B cell (primary cell): ENCODE measurements around the gene SMIM35. TPM values are rescaled to one million over a fixed set of nuclear protein-coding genes. Genes with fewer than 3 reads are reported as not detected.

Experiments
- ATAC-seq: fragments of 200-7000 bp; cut with Tn5 transposase; one replicate; pipeline ENCODE4 v1.10.0; 2021; ENCODE audit warnings: low read depth, mild to moderate bottlenecking, moderate number of reproducible peaks, moderate library complexity
- CTCF ChIA-PET: fragments of 350-600 bp; sonication (Branson Sonifier 250); formaldehyde crosslinking; loops from one replicate; lab custom pipeline; 2021; ENCODE audit warnings: antibody characterized with exemption, inconsistent platforms; lab: Charles Lee
- POLR2A ChIA-PET: fragments of 350-600 bp; sonication (Branson Sonifier 250); formaldehyde crosslinking; loops from one replicate; lab custom pipeline; 2021; ENCODE audit warnings: antibody characterized with exemption; lab: Charles Lee
- DNase-seq: peaks from one replicate; pipeline ENCODE4 v3.0.0; 2013
- H2AFZ ChIP-seq: 2 replicates; pipeline ENCODE4 v1.6.1; 2012; ENCODE audit warnings: mild to moderate bottlenecking, low read depth, low read length; ENCODE audit not compliant: insufficient read depth, poor library complexity, severe bottlenecking
- H3K27ac ChIP-seq, 2 donors: 1 replicate in 1 of 2; 2 replicates in 1 of 2; pipeline ENCODE4 v1.5.1; 2012 to 2013; ENCODE audit warnings: low read length in 2 of 2, mild to moderate bottlenecking in 2 of 2, moderate library complexity in 1 of 2
- H3K27me3 ChIP-seq, 4 experiments: fragments of 200-600 bp in 1 of 4; sonication (generic) in 1 of 4; replicated peaks in 1 of 4; 1 replicate in 2 of 4; 2 replicates in 2 of 4; pipeline versions ENCODE4 v1.6.1 to v1.7.0; 2013 to 2016; ENCODE audit warnings: low read length in 3 of 4, mild to moderate bottlenecking in 2 of 4, mixed read lengths in 1 of 4, moderate library complexity in 1 of 4; ENCODE audit not compliant: insufficient read depth in 4 of 4, control insufficient read depth in 3 of 4; ENCODE audit errors: control extremely low read depth in 1 of 4
- H3K36me3 ChIP-seq, 2 experiments: replicated peaks in 1 of 2; 1 replicate in 1 of 2; 2 replicates in 1 of 2; pipeline versions ENCODE4 v1.6.1 to v1.7.1; 2013; ENCODE audit warnings: low read length in 1 of 2; ENCODE audit not compliant: insufficient read depth in 2 of 2, control insufficient read depth in 1 of 2; ENCODE audit errors: control extremely low read depth in 1 of 2, extremely low read depth in 1 of 2
- H3K4me1 ChIP-seq, 2 donors: fragments of 200-600 bp in 1 of 2; sonication (generic) in 1 of 2; 1 replicate in 1 of 2; 2 replicates in 1 of 2; pipeline versions ENCODE4 v1.5.1 to v1.6.1; 2013 to 2017; ENCODE audit warnings: low read length in 2 of 2; ENCODE audit not compliant: control insufficient read depth in 2 of 2, insufficient read depth in 2 of 2
- H3K4me2 ChIP-seq: replicated peaks from 2 replicates; pipeline ENCODE3; 2012; ENCODE audit warnings: mild to moderate bottlenecking, low read depth, low read length; ENCODE audit not compliant: poor library complexity, severe bottlenecking
- H3K4me3 ChIP-seq, 5 experiments: fragments of 200-600 bp in 1 of 5; sonication (generic) in 1 of 5; 1 replicate in 3 of 5; 2 replicates in 2 of 5; pipeline versions ENCODE4 v1.5.1 to v1.7.0; 2011 to 2016; ENCODE audit warnings: low read length in 4 of 5, mild to moderate bottlenecking in 4 of 5, low read depth in 2 of 5, control low read depth in 1 of 5, moderate library complexity in 1 of 5; ENCODE audit not compliant: insufficient read depth in 1 of 5; ENCODE audit errors: control extremely low read depth in 1 of 5, extremely low read depth in 1 of 5
- H3K79me2 ChIP-seq: fragments of 200-600 bp; sonication (generic); one replicate; pipeline ENCODE4 v1.6.0; 2016; ENCODE audit warnings: low read length; ENCODE audit not compliant: control insufficient read depth, insufficient read depth
- H3K9ac ChIP-seq: fragments of 200-600 bp; sonication (generic); 2 replicates; pipeline ENCODE4 v1.6.1; 2017; ENCODE audit warnings: mild to moderate bottlenecking, low read length, moderate library complexity
- H3K9me3 ChIP-seq, 3 donors: one replicate each; pipeline versions ENCODE4 v1.6.1 to v1.7.1; 2013; ENCODE audit warnings: low read length in 2 of 3; ENCODE audit not compliant: control insufficient read depth in 2 of 3, insufficient read depth in 1 of 3; ENCODE audit errors: control extremely low read depth in 1 of 3
- H4K20me1 ChIP-seq: 2 replicates; pipeline ENCODE4 v1.6.0; 2012; ENCODE audit warnings: mild to moderate bottlenecking, low read length; ENCODE audit not compliant: insufficient read depth, control insufficient read depth, poor library complexity, severe bottlenecking
- H3K27ac Mint-ChIP-seq: one replicate; pipeline ENCODE4 v1.8.0; 2021; ENCODE audit warnings: mixed read lengths
- H3K27me3 Mint-ChIP-seq: one replicate; pipeline ENCODE4 v1.8.0; 2021; ENCODE audit warnings: mixed read lengths
- H3K4me1 Mint-ChIP-seq: one replicate; pipeline ENCODE4 v1.8.0; 2021; ENCODE audit warnings: mixed read lengths
- H3K4me3 Mint-ChIP-seq: one replicate; pipeline ENCODE4 v1.8.0; 2021; ENCODE audit warnings: mixed read lengths
- H3K9me3 Mint-ChIP-seq: one replicate; pipeline ENCODE4 v1.8.0; 2022; ENCODE audit warnings: mixed read lengths; ENCODE audit not compliant: insufficient read depth
- EZH2 ChIP-seq: IDR thresholded peaks from 2 replicates; pipeline ENCODE4 v1.6.1; 2012; ENCODE audit warnings: borderline replicate concordance, low read depth, mild to moderate bottlenecking, moderate library complexity, low read length; ENCODE audit not compliant: insufficient read depth, poor library complexity, severe bottlenecking
- WGBS: methylation state at CpG from one replicate; pipeline ENCODE4 v1.1.5; 2013; ENCODE audit warnings: missing lambda C conversion rate; ENCODE audit not compliant: insufficient coverage; 5-methylcytosine and 5-hydroxymethylcytosine counted together
- intact Hi-C: fragments of 100-400 bp; cut with micrococcal nuclease; formaldehyde crosslinking; loops from one replicate; pipeline ENCODE4 v1.10.0; 2022
- polyA plus RNA-seq: library from polyadenylated mRNA; depleted of rRNA; stranded (reverse); fragments of >200 nt; gene quantifications from 2 replicates; pipeline ENCODE4 v1.2.3, GENCODE V29; 2012
- total RNA-seq, 2 donors: library from RNA; stranded (reverse); fragments of 120-200 nt in 1 of 2; gene quantifications; 1 replicate in 1 of 2; 2 replicates in 1 of 2; pipeline versions ENCODE4 v1.2.3 to v1.2.4, GENCODE V29; 2013 to 2022
- TF ChIP-seq, protein P1 (sequence below): fragments of 200-600 bp; IDR thresholded peaks from one replicate; pipeline ENCODE4 v1.8.0; 2022; ENCODE audit warnings: antibody characterized with exemption, mild to moderate bottlenecking

SMIM35 gene
- total and polyA plus RNA-seq, 2 donors (not counting 1 experiment from before 2014, with no cell fraction given): 1.3 to 4.5 TPM

DNA sequence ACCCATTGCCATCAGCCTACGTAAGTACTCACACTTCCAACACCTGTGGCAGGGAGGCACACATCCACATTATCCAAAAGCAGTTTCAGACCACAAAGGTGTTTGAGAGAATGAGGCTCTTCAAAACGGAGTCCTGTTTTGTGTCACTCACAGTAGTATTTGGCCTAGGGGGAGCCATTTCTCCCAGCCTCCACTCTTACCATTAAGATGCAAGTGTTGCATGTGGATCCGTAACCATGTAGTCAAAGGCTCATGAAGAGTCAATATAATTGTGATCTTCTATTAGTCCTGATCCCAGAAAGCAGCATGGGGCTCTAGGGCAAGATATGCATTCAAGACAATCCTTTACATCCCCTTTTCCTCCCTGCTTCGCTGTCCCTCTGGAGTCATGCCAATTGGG is 59.1 kb downstream of the SMIM35 start:
- H3K4me1 Mint-ChIP-seq: peaks cover 19% of the 10 kb centered on the region
- intact Hi-C loops: no loop called here
- CTCF ChIA-PET: interaction anchor here (0.6 to 1.2 kb wide), 3 partner anchors 12 to 25 kb away, joined by 3 to 4 read pairs (median 3); no protein-coding TSS in a partner anchor
- Histone ChIP-seq H3K4me2 (no peak overlapping the region), H4K20me1 (no peaks in the 10 kb centered on the region), H3K4me1 (peaks cover 0 to 8% of the 10 kb centered on the region in 2 donors), H3K36me3 (no peaks in the 10 kb centered on the region), H3K27me3 (no peaks in the 10 kb centered on the region), H3K27ac (no peak overlapping the region), H3K9ac (no peak overlapping the region), H3K9me3 (no peaks in the 10 kb centered on the region), H3K4me3 (no peak overlapping the region), H2AFZ (no peak overlapping the region), H3K79me2 (no peaks in the 10 kb centered on the region)
- DNase-seq: no peak
- no CpG with 5 or more reads among the region's 4 CpGs for WGBS
- POLR2A ChIA-PET: interaction anchor here (1.3 kb wide), 1 partner anchor 17 kb away, joined by 8 read pairs; no protein-coding TSS in a partner anchor
- H3K27ac Mint-ChIP-seq: no peak overlapping the region
- no peak for TF ChIP-seq EZH2
- TF ChIP-seq, protein P1, sequence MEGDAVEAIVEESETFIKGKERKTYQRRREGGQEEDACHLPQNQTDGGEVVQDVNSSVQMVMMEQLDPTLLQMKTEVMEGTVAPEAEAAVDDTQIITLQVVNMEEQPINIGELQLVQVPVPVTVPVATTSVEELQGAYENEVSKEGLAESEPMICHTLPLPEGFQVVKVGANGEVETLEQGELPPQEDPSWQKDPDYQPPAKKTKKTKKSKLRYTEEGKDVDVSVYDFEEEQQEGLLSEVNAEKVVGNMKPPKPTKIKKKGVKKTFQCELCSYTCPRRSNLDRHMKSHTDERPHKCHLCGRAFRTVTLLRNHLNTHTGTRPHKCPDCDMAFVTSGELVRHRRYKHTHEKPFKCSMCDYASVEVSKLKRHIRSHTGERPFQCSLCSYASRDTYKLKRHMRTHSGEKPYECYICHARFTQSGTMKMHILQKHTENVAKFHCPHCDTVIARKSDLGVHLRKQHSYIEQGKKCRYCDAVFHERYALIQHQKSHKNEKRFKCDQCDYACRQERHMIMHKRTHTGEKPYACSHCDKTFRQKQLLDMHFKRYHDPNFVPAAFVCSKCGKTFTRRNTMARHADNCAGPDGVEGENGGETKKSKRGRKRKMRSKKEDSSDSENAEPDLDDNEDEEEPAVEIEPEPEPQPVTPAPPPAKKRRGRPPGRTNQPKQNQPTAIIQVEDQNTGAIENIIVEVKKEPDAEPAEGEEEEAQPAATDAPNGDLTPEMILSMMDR: no peak
- no peak overlapping the region for H3K4me3 Mint-ChIP-seq
- no peak for ATAC-seq
- H3K9me3 Mint-ChIP-seq: peaks cover 5% of the 10 kb centered on the region
- H3K27me3 Mint-ChIP-seq: no peaks in the 10 kb centered on the region

DNA sequence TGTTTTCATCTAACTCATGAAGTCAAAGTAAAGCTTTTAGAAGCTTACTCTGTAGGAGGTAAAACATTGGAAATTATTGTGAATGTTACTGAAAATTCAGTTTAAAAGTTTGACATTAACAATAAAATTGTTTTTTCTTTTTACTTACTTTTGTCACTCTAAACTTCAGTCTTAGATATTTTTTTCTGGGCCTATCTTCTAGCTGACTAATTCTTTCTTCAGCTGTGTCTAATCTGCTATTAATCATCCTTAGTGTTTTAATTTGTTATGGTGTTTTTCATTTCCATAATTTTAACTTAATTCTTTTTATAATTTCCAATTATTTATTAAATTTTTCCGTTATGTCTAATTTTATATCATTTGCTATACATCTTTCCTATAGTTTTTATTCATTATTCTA is 65.6 kb downstream of the SMIM35 start:
- Histone ChIP-seq H3K79me2 (no peaks in the 10 kb centered on the region), H3K9me3 (peaks cover 4 to 28% (median 23%) of the 10 kb centered on the region in 3 donors), H3K27ac (no peak overlapping the region), H3K27me3 (no peaks in the 10 kb centered on the region), H3K4me3 (no peak overlapping the region), H2AFZ (no peak overlapping the region), H3K9ac (no peak overlapping the region), H3K4me2 (no peak overlapping the region), H3K4me1 (peaks cover 12 to 18% of the 10 kb centered on the region in 2 donors), H4K20me1 (no peaks in the 10 kb centered on the region), H3K36me3 (no peaks in the 10 kb centered on the region)
- no CpG with 5 or more reads among the region's 1 CpG for WGBS
- peaks cover 22% of the 10 kb centered on the region for H3K4me1 Mint-ChIP-seq
- ATAC-seq: no peak
- no peak overlapping the region for H3K4me3 Mint-ChIP-seq
- intact Hi-C loops: no loop called here
- H3K27me3 Mint-ChIP-seq: no peaks in the 10 kb centered on the region
- no peak for DNase-seq
- no peak overlapping the region for H3K27ac Mint-ChIP-seq
- H3K9me3 Mint-ChIP-seq: peaks cover 22% of the 10 kb centered on the region
- POLR2A ChIA-PET: interaction anchor here (0.8 kb wide), 1 partner anchor 9 kb away, joined by 8 read pairs; no protein-coding TSS in a partner anchor
- no peak for TF ChIP-seq EZH2
- TF ChIP-seq, protein P1: no peak
- CTCF ChIA-PET: interaction anchor here (0.6 to 3.1 kb wide), 7 partner anchors 16 to 204 kb away, joined by 3 to 14 read pairs (median 5); no protein-coding TSS in a partner anchor
